Measurements from ENCODE around the gene MYH7B. TPM values are rescaled to one million over a fixed set of nuclear protein-coding genes. Genes with fewer than 3 reads are reported as not detected.
A peak's percentile ranks its signal among the peaks of the same experiment; 100 is the strongest.

The MYH7B gene
- total RNA-seq, 1 donor from 2014 or later, result 0.19 TPM

GRCh38 chr20:34996243-34997028 is 40.8 kb downstream of the MYH7B start:
- intact Hi-C loops (cut with micrococcal nuclease), result no loop called here
- H3K9me3 Mint-ChIP-seq, result no peaks in the 10 kb centered on the region
- DNase-seq, result no peak
- no peaks in the 10 kb centered on the region for H3K27me3 Mint-ChIP-seq
- H3K36me3 Mint-ChIP-seq (ENCODE audit: low read depth), result peaks cover 34% of the 10 kb centered on the region
- no peak overlapping the region for H3K4me3 Mint-ChIP-seq
- peak overlapping the region; percentile 37 for H3K27ac Mint-ChIP-seq
- H3K4me1 Mint-ChIP-seq, result no peaks in the 10 kb centered on the region

GRCh38 chr20:34997131-34997561 is 41.5 kb downstream of the MYH7B start:
- H3K9me3 Mint-ChIP-seq, result no peaks in the 10 kb centered on the region
- no peaks in the 10 kb centered on the region for H3K27me3 Mint-ChIP-seq
- peak; percentile 64 for DNase-seq
- no peaks in the 10 kb centered on the region for H3K4me1 Mint-ChIP-seq
- H3K27ac Mint-ChIP-seq, result no peak overlapping the region
- peaks cover 38% of the 10 kb centered on the region for H3K36me3 Mint-ChIP-seq (ENCODE audit: low read depth)
- no peak overlapping the region for H3K4me3 Mint-ChIP-seq
- intact Hi-C loops (cut with micrococcal nuclease), result no loop called here

DNA sequence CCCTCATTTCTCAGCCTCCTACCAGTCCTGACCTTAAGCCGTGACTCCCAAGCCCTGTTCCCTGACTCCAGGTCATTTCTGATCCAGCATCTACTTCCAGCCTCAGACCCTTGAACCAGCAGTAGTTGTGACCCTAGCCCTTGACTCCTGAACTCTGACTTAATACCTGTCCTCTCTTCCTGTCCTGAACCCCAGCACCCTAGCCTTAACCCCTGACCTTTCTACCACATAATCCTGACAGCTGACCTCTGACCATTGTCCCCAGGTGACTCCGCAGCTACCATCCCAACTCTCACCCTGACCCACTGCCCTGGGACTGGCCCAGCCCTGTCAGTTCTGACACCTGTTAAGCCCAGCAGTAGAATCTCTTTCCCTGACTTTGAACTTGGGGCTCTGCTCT is 42.1 kb downstream of the MYH7B start:
- no peaks in the 10 kb centered on the region for H3K9me3 Mint-ChIP-seq
- H3K4me3 Mint-ChIP-seq, result no peak overlapping the region
- peaks cover 39% of the 10 kb centered on the region for H3K36me3 Mint-ChIP-seq (ENCODE audit: low read depth)
- intact Hi-C loops (cut with micrococcal nuclease), result no loop called here
- no peak for DNase-seq
- H3K27me3 Mint-ChIP-seq, result no peaks in the 10 kb centered on the region
- no peaks in the 10 kb centered on the region for H3K4me1 Mint-ChIP-seq
- peak overlapping the region; percentile 46 for H3K27ac Mint-ChIP-seq

DNA sequence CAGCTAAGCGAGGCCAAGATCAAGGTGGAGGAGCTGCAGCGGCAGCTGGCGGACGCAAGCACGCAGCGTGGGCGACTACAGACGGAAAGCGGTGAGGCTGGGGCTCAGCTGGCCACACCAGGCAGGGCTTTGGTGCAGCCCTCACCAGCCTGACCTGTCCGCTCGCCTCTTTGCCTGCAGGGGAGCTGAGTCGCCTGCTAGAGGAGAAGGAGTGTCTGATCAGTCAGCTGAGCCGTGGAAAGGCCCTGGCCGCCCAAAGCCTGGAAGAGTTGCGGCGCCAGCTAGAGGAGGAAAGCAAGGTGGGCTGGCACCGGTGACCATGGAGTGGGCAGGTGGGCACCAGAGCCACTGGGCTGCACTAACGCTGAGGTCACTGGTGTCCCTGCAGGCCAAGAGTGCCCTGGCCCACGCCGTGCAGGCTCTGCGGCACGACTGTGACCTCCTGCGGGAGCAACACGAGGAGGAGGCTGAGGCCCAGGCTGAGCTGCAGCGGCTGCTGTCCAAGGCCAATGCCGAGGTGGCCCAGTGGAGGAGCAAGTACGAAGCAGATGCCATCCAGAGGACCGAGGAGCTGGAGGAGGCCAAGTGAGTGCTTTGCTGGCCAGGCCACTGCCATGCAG is 42.8 kb downstream of the MYH7B start:
- Mint-ChIP-seq H3K4me1 (no peaks in the 10 kb centered on the region), H3K27me3 (no peaks in the 10 kb centered on the region), H3K9me3 (no peaks in the 10 kb centered on the region), H3K27ac (no peak overlapping the region), H3K4me3 (no peak overlapping the region), H3K36me3 (ENCODE audit: low read depth) (peaks cover 42% of the 10 kb centered on the region)
- intact Hi-C loops (cut with micrococcal nuclease), result no loop called here
- no peak for DNase-seq

DNA sequence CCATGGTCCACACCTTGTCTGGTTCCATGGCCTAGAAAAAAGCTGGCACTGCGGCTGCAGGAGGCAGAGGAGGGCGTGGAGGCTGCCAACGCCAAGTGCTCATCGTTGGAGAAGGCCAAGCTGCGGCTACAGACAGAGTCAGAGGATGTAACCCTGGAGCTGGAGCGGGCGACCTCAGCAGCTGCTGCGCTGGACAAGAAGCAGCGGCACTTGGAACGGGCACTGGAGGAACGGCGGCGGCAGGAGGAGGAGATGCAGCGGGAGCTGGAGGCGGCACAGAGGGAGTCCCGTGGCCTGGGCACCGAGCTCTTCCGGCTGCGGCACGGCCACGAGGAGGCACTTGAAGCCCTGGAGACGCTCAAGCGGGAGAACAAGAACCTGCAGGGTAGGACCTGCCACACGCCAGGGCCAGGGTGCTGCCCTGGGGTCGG is 43.4 kb downstream of the MYH7B start:
- no peak overlapping the region for H3K27ac Mint-ChIP-seq
- peaks cover 45% of the 10 kb centered on the region for H3K36me3 Mint-ChIP-seq (ENCODE audit: low read depth)
- H3K4me3 Mint-ChIP-seq, result no peak overlapping the region
- H3K9me3 Mint-ChIP-seq, result no peaks in the 10 kb centered on the region
- H3K27me3 Mint-ChIP-seq, result no peaks in the 10 kb centered on the region
- no peaks in the 10 kb centered on the region for H3K4me1 Mint-ChIP-seq
- no peak for DNase-seq
- intact Hi-C loops (cut with micrococcal nuclease), result no loop called here

DNA sequence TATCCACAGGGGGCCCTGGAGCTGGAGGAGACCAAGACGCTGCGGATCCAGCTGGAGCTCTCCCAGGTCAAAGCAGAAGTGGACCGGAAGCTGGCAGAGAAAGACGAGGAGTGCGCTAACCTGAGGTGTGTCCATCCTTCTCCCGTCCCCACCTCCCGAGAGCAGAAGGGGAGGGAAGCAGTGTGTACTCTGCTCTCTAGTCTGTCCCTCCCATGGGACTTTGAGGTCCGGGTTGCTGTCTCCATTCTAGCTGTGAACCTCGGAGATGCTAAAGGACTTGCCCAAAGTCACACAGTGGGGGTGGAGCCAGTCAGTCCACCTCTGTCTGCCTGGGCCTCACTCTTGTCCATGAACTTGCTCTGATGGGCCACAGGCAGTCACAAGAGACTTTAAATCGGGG is 44.1 kb downstream of the MYH7B start:
- Mint-ChIP-seq H3K4me1 (no peaks in the 10 kb centered on the region), H3K9me3 (no peaks in the 10 kb centered on the region), H3K27ac (no peak overlapping the region), H3K27me3 (no peaks in the 10 kb centered on the region), H3K4me3 (no peak overlapping the region), H3K36me3 (ENCODE audit: low read depth) (peaks cover 50% of the 10 kb centered on the region)
- intact Hi-C loops (cut with micrococcal nuclease), result loop anchor here (5.0 kb wide), 1 partner anchor 127 kb away; the partner anchor contains the start of gene GGT7
- DNase-seq, result no peak

DNA sequence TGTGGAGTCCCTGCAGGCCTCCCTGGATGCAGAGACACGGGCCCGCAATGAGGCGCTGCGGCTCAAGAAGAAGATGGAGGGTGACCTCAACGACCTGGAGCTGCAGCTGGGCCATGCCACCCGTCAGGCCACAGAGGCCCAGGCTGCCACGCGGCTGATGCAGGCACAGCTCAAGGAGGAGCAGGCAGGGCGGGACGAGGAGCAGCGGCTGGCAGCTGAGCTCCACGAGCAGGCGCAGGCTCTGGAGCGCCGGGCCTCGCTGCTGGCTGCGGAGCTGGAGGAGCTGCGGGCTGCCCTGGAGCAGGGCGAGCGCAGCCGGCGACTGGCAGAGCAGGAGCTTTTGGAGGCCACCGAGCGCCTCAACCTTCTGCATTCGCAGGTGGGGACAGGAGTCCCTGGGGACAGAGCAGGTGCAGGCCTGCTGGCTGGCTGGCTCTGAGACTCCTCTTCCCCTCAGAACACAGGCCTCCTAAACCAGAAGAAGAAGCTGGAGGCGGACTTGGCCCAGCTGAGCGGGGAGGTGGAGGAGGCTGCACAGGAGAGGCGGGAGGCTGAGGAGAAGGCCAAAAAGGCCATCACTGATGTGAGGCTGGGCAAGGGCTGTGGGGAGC is 44.7 kb downstream of the MYH7B start:
- no peak overlapping the region for H3K4me3 Mint-ChIP-seq
- H3K9me3 Mint-ChIP-seq, result no peaks in the 10 kb centered on the region
- no peaks in the 10 kb centered on the region for H3K4me1 Mint-ChIP-seq
- no peaks in the 10 kb centered on the region for H3K27me3 Mint-ChIP-seq
- no peak for DNase-seq
- peak overlapping the region; percentile 34 for H3K27ac Mint-ChIP-seq
- intact Hi-C loops (cut with micrococcal nuclease), result loop anchor here (5.0 kb wide), 1 partner anchor 128 kb away; the partner anchor contains the start of gene GGT7
- peaks cover 50% of the 10 kb centered on the region for H3K36me3 Mint-ChIP-seq (ENCODE audit: low read depth)

- no peaks in the 10 kb centered on the region for H3K9me3 Mint-ChIP-seq
- no peak overlapping the region for H3K27ac Mint-ChIP-seq
- H3K4me1 Mint-ChIP-seq, result no peaks in the 10 kb centered on the region
- no peak overlapping the region for H3K4me3 Mint-ChIP-seq
- intact Hi-C loops (cut with micrococcal nuclease), result loop anchor here (5.0 kb wide), 1 partner anchor 129 kb away; the partner anchor contains the start of gene GGT7
- H3K27me3 Mint-ChIP-seq, result no peaks in the 10 kb centered on the region
- peaks cover 55% of the 10 kb centered on the region for H3K36me3 Mint-ChIP-seq (ENCODE audit: low read depth)
- no peak for DNase-seq
Observed at GRCh38 chr20:35000922-35001595, 45.4 kb downstream of the MYH7B start.

GRCh38 chr20:35001596-35002362 is 46.1 kb downstream of the MYH7B start:
- H3K27me3 Mint-ChIP-seq, result no peaks in the 10 kb centered on the region
- peak; percentile 69 for DNase-seq
- H3K36me3 Mint-ChIP-seq (ENCODE audit: low read depth), result peaks cover 54% of the 10 kb centered on the region
- H3K4me3 Mint-ChIP-seq, result no peak overlapping the region
- no peak overlapping the region for H3K27ac Mint-ChIP-seq
- H3K9me3 Mint-ChIP-seq, result no peaks in the 10 kb centered on the region
- intact Hi-C loops (cut with micrococcal nuclease), result loop anchor here (5.0 kb wide), 1 partner anchor 129 kb away; the partner anchor contains the start of gene GGT7
- H3K4me1 Mint-ChIP-seq, result no peaks in the 10 kb centered on the region

DNA sequence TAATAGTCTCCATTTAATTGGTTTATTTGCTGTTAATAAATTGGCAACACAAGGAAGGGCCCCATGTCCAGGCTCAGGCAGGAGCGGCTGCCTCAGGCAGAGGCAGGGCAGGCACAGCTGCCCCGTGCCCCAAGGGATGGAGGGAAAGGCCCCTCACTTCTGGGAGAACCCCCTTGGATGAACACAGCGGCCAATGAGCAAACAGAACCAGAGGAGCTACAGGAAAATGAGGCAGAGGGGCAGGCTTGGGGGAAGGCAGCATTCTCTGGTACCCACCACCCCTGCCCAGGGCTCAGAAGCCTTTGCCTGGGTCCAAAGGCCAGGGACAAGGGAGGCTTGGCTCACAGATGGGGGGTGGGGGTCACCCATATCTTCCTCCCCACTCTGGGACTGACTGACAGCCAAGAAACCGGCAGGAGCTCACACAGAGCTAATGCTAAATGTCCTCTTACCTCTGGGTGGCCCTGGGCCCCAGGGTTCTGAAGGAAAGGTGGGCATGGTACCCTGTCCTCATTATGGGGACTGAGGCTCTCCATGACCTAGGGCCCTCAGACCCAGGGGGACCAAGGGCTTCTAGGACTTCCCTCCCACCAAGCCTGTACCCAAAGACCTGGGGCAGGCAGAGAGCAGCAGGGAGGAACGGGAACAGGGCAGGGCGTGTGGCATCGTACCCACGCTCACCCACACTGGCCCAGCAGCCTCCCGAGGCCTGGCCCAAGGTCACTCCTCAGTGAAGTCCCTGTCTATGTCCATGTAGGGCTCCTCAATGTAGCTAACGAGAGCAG is 47.0 kb downstream of the MYH7B start:
- Mint-ChIP-seq H3K9me3 (no peaks in the 10 kb centered on the region), H3K27me3 (no peaks in the 10 kb centered on the region), H3K36me3 (ENCODE audit: low read depth) (peaks cover 53% of the 10 kb centered on the region), H3K4me3 (no peak overlapping the region), H3K4me1 (no peaks in the 10 kb centered on the region), H3K27ac (no peak overlapping the region)
- intact Hi-C loops (cut with micrococcal nuclease), result loop anchor here (5.0 kb wide), 1 partner anchor 130 kb away; the partner anchor contains the start of gene GGT7
- no peak for DNase-seq

- Mint-ChIP-seq H3K9me3 (no peaks in the 10 kb centered on the region), H3K27me3 (no peaks in the 10 kb centered on the region), H3K27ac (no peak overlapping the region), H3K4me3 (no peak overlapping the region), H3K36me3 (ENCODE audit: low read depth) (peaks cover 53% of the 10 kb centered on the region), H3K4me1 (no peaks in the 10 kb centered on the region)
- intact Hi-C loops (cut with micrococcal nuclease), result loop anchor here (5.0 kb wide), 1 partner anchor 131 kb away; the partner anchor contains the start of gene GGT7
- no peak for DNase-seq
Observed at GRCh38 chr20:35003211-35004031, 47.8 kb downstream of the MYH7B start.
